Mesenchymal stem cell (in vitro differentiated cells and primary cell): ENCODE results near the gene GPR3.
A peak's percentile ranks its signal among the peaks of the same experiment; 100 is the strongest.

Experiments used
- DNase-seq: peaks from one replicate; pipeline ENCODE4 v3.0.0-alpha.2; 2013
- H2AFZ ChIP-seq: one replicate; pipeline ENCODE4 v1.6.1; 2013; ENCODE audit warnings: low read depth, mild to moderate bottlenecking, control low read depth, inconsistent platforms, low read length, moderate library complexity
- H2AK5ac ChIP-seq: 2 replicates; pipeline ENCODE4 v1.6.1; 2013; ENCODE audit warnings: low read length, moderate library complexity, mild to moderate bottlenecking, inconsistent platforms; ENCODE audit not compliant: severe bottlenecking
- H2BK120ac ChIP-seq: one replicate; pipeline ENCODE4 v1.6.1; 2013; ENCODE audit warnings: low read depth, mild to moderate bottlenecking, inconsistent platforms, low read length, moderate library complexity
- H2BK12ac ChIP-seq, 2 experiments: one replicate each; pipeline ENCODE4 v1.6.1; 2013; ENCODE audit warnings: inconsistent platforms in 2 of 2, low read length in 2 of 2, mild to moderate bottlenecking in 2 of 2, moderate library complexity in 2 of 2, control low read depth in 1 of 2
- H2BK15ac ChIP-seq: one replicate; pipeline ENCODE4 v1.6.1; 2013; ENCODE audit warnings: mild to moderate bottlenecking, low read depth, inconsistent platforms; ENCODE audit not compliant: poor library complexity, severe bottlenecking
- H2BK5ac ChIP-seq: 2 replicates; pipeline ENCODE4 v1.6.1; 2013; ENCODE audit warnings: low read depth, mild to moderate bottlenecking, low read length, control low read depth, inconsistent platforms; ENCODE audit not compliant: poor library complexity, severe bottlenecking
- H3K14ac ChIP-seq, 2 experiments: one replicate each; pipeline ENCODE4 v1.6.1; 2013; ENCODE audit warnings: inconsistent platforms in 2 of 2, low read length in 2 of 2, control low read depth in 1 of 2, mild to moderate bottlenecking in 1 of 2, moderate library complexity in 1 of 2
- H3K18ac ChIP-seq, 2 experiments: one replicate each; pipeline ENCODE4 v1.6.1; 2013; ENCODE audit warnings: inconsistent platforms in 2 of 2, low read length in 2 of 2, control low read depth in 1 of 2, low read depth in 1 of 2, mild to moderate bottlenecking in 1 of 2
- H3K23ac ChIP-seq, 2 experiments: one replicate each; pipeline ENCODE4 v1.6.1; 2013; ENCODE audit warnings: inconsistent platforms in 2 of 2, low read length in 2 of 2, mild to moderate bottlenecking in 2 of 2, moderate library complexity in 2 of 2, control low read depth in 1 of 2
- H3K27ac ChIP-seq: 2 replicates; pipeline ENCODE4 v1.5.1; 2013; ENCODE audit warnings: mild to moderate bottlenecking, moderate library complexity, low read length, control low read depth, inconsistent platforms; ENCODE audit not compliant: poor library complexity, severe bottlenecking
- H3K27me3 ChIP-seq, 2 experiments: 2 replicates each; pipeline versions ENCODE4 v1.6.1 to v1.7.0; 2013; ENCODE audit warnings: low read length in 2 of 2, mild to moderate bottlenecking in 2 of 2, moderate library complexity in 2 of 2, control low read depth in 1 of 2, inconsistent platforms in 1 of 2; ENCODE audit not compliant: control insufficient read depth in 1 of 2, insufficient read depth in 1 of 2
- H3K36me3 ChIP-seq, 2 experiments: 2 replicates each; pipeline versions ENCODE4 v1.6.1 to v1.7.0; 2013; ENCODE audit warnings: low read length in 2 of 2, control low read depth in 1 of 2, inconsistent platforms in 1 of 2, low read depth in 1 of 2, mild to moderate bottlenecking in 1 of 2; ENCODE audit not compliant: insufficient read depth in 2 of 2, control insufficient read depth in 1 of 2
- H3K4ac ChIP-seq, 2 experiments: one replicate each; pipeline ENCODE4 v1.6.1; 2013; ENCODE audit warnings: inconsistent platforms in 2 of 2, low read length in 2 of 2, mild to moderate bottlenecking in 2 of 2, moderate library complexity in 2 of 2, control low read depth in 1 of 2, low read depth in 1 of 2
- H3K4me1 ChIP-seq: 2 replicates; pipeline ENCODE4 v1.6.1; 2013; ENCODE audit warnings: low read depth, low read length, control low read depth; ENCODE audit not compliant: control insufficient read depth, insufficient read depth
- H3K4me2 ChIP-seq: 2 replicates; pipeline ENCODE4 v1.6.1; 2013; ENCODE audit warnings: low read length, mild to moderate bottlenecking, inconsistent platforms; ENCODE audit not compliant: poor library complexity, severe bottlenecking
- H3K4me3 ChIP-seq, 2 experiments: 2 replicates each; pipeline versions ENCODE4 v1.5.1 to v1.7.0; 2013; ENCODE audit warnings: low read length in 2 of 2, mild to moderate bottlenecking in 2 of 2, control low read depth in 1 of 2, low read depth in 1 of 2; ENCODE audit not compliant: insufficient read depth in 1 of 2
- H3K79me1 ChIP-seq: replicated peaks from 2 replicates; pipeline ENCODE4 v1.6.1; 2013; ENCODE audit warnings: mild to moderate bottlenecking, control low read depth, low read length, inconsistent platforms; ENCODE audit not compliant: poor library complexity, severe bottlenecking
- H3K9ac ChIP-seq: 2 replicates; pipeline ENCODE4 v1.7.0; 2013; ENCODE audit warnings: mild to moderate bottlenecking, low read length, moderate library complexity
- H3K9me3 ChIP-seq: 2 replicates; pipeline ENCODE4 v1.7.0; 2013; ENCODE audit warnings: mild to moderate bottlenecking, low read length; ENCODE audit not compliant: control insufficient read depth
- H4K8ac ChIP-seq: one replicate; pipeline ENCODE4 v1.6.1; 2013; ENCODE audit warnings: inconsistent platforms, mild to moderate bottlenecking, low read length, moderate library complexity
- H4K91ac ChIP-seq: one replicate; pipeline ENCODE4 v1.6.1; 2013; ENCODE audit warnings: mild to moderate bottlenecking, low read length, inconsistent platforms
- WGBS: methylation state at CpG from one replicate; pipeline ENCODE4 v1.1.7; 2013; ENCODE audit warnings: mixed read lengths; 5-methylcytosine and 5-hydroxymethylcytosine counted together

GPR3 gene

DNA sequence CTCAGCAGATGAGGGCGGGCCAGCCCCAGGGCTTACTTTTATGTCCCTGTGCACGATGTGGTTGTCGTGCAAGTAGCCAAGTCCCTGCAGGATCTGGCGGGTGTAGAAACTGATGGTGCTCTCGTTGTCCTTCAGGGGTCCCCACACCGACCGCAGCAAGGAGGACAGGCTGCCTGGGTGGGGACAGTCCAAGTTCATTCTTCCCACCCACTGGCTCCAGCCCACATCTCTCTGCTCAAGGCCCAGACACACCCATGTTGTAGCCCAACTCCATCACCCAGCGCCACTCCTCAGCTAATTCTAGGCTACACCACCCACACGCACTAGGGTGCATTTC is 32.6 kb upstream of the GPR3 start:
- peaks cover 90 to 91% of the 10 kb centered on the region in 2 experiments for H3K36me3 ChIP-seq
- H2BK12ac ChIP-seq: peak overlapping the region in 1 of 2 experiments; percentile 10
- H3K14ac ChIP-seq: no peak overlapping the region
- no peak overlapping the region for H4K8ac ChIP-seq
- no peak overlapping the region for H3K9ac ChIP-seq
- H2BK15ac ChIP-seq: no peak overlapping the region
- H3K79me1 ChIP-seq: peaks cover 9% of the 10 kb centered on the region
- H3K23ac ChIP-seq: no peak overlapping the region
- H4K91ac ChIP-seq: no peak overlapping the region
- no peak overlapping the region for H2BK5ac ChIP-seq
- WGBS: 68% methylated on average over 9 of the region's 9 CpGs
- no peak overlapping the region for H3K18ac ChIP-seq
- DNase-seq: no peak
- no peak overlapping the region for H2AK5ac ChIP-seq
- H3K4ac ChIP-seq: no peak overlapping the region
- peaks cover 15% of the 10 kb centered on the region for H3K4me1 ChIP-seq
- H3K4me2 ChIP-seq: no peak overlapping the region
- H3K27me3 ChIP-seq: no peaks in the 10 kb centered on the region
- no peaks in the 10 kb centered on the region for H3K9me3 ChIP-seq
- H2BK120ac ChIP-seq: no peak overlapping the region
- H3K27ac ChIP-seq: no peak overlapping the region
- no peak overlapping the region for H3K4me3 ChIP-seq
- H2AFZ ChIP-seq: no peak overlapping the region

DNA sequence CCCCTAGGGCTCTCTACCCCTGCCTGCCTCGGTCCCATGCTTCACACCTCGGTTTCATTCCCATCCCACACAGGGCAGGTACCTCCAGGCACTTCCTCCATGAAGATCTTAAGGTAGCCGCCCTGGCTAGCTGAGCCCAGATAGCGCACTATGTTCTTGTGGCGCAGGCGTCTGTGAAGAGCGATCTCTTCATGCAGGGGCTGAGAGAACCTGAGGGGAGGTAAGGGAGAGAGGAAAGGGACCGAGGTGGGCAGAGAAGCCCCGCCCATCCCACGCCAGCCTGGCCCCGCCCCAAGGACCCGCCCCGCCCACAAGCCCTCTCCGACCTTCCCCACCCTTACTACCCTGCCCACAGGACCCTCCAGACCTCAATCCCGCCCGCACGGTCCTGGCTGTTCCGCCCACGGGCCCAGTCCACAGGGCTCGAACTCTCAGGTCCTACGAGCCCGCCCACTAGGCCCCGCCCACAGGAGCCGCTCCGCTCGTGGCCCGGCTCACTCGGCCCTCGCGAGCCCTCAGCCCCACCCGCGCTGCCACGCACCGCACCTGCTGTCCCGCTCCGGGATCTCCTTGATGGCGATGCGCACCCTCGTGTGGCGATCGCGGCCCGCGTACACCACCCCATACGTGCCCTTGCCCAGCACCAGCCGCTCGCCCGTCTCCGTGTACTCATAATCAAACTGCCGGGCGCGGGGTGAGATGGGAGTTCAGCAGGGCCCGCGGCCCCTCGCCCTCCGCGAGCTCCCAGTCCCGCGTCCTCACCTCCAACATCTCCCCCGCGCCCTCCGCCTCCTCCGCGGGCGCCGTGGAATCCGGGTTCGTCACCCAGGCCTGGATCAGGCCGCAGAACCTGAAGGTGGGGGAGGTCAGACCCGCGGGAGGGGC is 32.0 kb upstream of the GPR3 start:
- Histone ChIP-seq H2BK12ac (peak overlapping the region in 1 of 2 experiments; percentile 10), H2AK5ac (no peak overlapping the region), H3K23ac (no peak overlapping the region), H3K14ac (no peak overlapping the region), H4K91ac (peak overlapping the region; percentile 19), H3K36me3 (peaks cover 84 to 88% of the 10 kb centered on the region in 2 experiments), H4K8ac (peak overlapping the region; percentile 9), H3K4me3 (no peak overlapping the region), H2AFZ (no peak overlapping the region), H3K4me2 (peak overlapping the region; percentile 4), H3K18ac (peak overlapping the region in 1 of 2 experiments; percentile 32), H3K9ac (no peak overlapping the region), H3K4ac (no peak overlapping the region), H2BK5ac (no peak overlapping the region), H2BK15ac (peak overlapping the region; percentile 15), H2BK120ac (no peak overlapping the region), H3K27me3 (no peaks in the 10 kb centered on the region), H3K79me1 (peaks cover 11% of the 10 kb centered on the region), H3K9me3 (no peaks in the 10 kb centered on the region), H3K4me1 (peaks cover 20% of the 10 kb centered on the region), H3K27ac (no peak overlapping the region)
- DNase-seq: no peak
- 31% methylated on average over 48 of the region's 71 CpGs for WGBS

DNA sequence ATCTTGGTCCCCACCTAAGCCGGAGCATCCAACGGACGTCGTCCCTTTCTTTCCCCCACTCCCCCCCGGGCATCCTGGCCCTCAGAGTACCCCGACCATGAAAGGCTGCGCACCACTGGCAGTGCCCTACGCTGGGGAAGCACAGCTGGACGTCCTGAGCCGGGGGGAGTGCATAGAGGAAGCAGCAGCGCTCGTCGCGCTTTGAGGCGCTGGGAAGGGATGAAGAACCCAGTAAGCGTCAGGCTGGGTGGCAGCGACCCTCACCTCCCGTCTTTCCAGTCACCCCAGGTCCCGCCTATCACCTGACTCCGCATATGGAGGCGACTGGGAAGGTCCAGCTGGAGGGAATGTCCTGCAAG is 31.4 kb upstream of the GPR3 start:
- H3K14ac ChIP-seq: no peak overlapping the region
- H3K36me3 ChIP-seq: peaks cover 78 to 82% of the 10 kb centered on the region in 2 experiments
- no peak overlapping the region for H2AK5ac ChIP-seq
- H4K91ac ChIP-seq: no peak overlapping the region
- H2AFZ ChIP-seq: no peak overlapping the region
- no peak overlapping the region for H3K23ac ChIP-seq
- H3K9me3 ChIP-seq: no peaks in the 10 kb centered on the region
- no peak overlapping the region for H3K4me3 ChIP-seq
- H3K9ac ChIP-seq: no peak overlapping the region
- 73% methylated on average over 21 of the region's 21 CpGs for WGBS
- H2BK120ac ChIP-seq: no peak overlapping the region
- H3K4me2 ChIP-seq: no peak overlapping the region
- no peak overlapping the region for H2BK12ac ChIP-seq
- no peak overlapping the region for H3K27ac ChIP-seq
- no peak overlapping the region for H2BK15ac ChIP-seq
- no peak overlapping the region for H3K4ac ChIP-seq
- DNase-seq: no peak
- no peak overlapping the region for H3K18ac ChIP-seq
- H3K79me1 ChIP-seq: peaks cover 11% of the 10 kb centered on the region
- peaks cover 20% of the 10 kb centered on the region for H3K4me1 ChIP-seq
- H2BK5ac ChIP-seq: no peak overlapping the region
- H3K27me3 ChIP-seq: no peaks in the 10 kb centered on the region
- no peak overlapping the region for H4K8ac ChIP-seq

DNA sequence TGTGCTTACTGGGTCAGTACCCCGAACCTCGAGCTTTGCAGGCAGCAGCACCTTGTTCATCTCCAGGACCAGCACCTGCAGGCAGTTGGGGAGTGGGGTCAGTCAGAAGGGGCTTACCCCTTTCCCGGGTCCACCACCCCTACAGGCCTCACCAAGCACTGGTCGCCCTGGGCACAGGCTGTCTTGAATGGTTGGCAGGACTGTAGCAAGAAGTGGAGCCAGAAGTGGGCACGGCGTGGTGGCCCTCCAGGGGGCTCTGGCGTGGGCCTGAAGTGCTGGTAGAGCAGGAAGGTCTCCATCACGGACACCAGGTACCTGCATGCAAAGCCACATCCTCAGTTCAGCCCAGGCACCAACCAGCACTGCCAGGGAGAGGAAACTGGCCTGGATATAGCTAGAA is 30.9 kb upstream of the GPR3 start:
- Histone ChIP-seq H2AK5ac (no peak overlapping the region), H3K27me3 (no peaks in the 10 kb centered on the region), H2AFZ (no peak overlapping the region), H4K91ac (no peak overlapping the region), H3K9me3 (no peaks in the 10 kb centered on the region), H3K9ac (no peak overlapping the region), H2BK15ac (no peak overlapping the region), H3K14ac (no peak overlapping the region), H3K36me3 (peaks cover 73 to 77% of the 10 kb centered on the region in 2 experiments), H3K4me2 (no peak overlapping the region), H2BK5ac (no peak overlapping the region), H3K23ac (no peak overlapping the region), H4K8ac (no peak overlapping the region), H3K4ac (no peak overlapping the region), H3K4me3 (no peak overlapping the region), H2BK120ac (no peak overlapping the region), H3K79me1 (peaks cover 11% of the 10 kb centered on the region), H3K18ac (no peak overlapping the region), H3K27ac (no peak overlapping the region), H2BK12ac (no peak overlapping the region), H3K4me1 (peaks cover 20% of the 10 kb centered on the region)
- DNase-seq: no peak
- WGBS: 94% methylated on average over 8 of the region's 8 CpGs
